8988T (cell line): ENCODE results near the gene MINDY2.
"Not testable (repeated sequence)": the region's sequence is repeated elsewhere in the genome, so short reads cannot be mapped to it uniquely, and the experiment has no call there.

Experiments used
- DNase-seq: peaks from one replicate; pipeline ENCODE4 v3.0.0; 2011

Gene MINDY2

DNA sequence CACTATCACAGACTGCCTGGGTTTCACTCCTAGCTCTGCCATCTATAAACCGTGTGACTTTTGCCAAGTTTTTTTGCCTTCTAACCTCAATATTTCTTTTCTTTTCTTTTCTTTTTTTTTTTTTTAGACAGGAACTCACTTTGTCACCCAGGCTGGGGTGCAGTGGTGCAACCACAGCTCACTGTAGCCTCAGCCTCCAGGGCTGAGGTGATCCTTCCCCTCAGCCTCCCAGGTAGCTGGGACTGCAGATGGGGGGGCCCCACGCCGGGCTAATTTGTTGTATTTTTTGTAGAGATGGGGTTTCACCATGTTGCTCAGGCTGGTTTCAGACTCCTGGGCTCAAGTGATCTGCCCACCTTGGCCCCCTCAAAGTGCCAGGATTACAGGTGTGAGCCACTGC is 18.4 kb upstream of the MINDY2 start:
- DNase-seq, result no peak

- DNase-seq, result no peak
Observed at GRCh38 chr15:58755350-58755749, 15.8 kb upstream of the MINDY2 start.

DNA sequence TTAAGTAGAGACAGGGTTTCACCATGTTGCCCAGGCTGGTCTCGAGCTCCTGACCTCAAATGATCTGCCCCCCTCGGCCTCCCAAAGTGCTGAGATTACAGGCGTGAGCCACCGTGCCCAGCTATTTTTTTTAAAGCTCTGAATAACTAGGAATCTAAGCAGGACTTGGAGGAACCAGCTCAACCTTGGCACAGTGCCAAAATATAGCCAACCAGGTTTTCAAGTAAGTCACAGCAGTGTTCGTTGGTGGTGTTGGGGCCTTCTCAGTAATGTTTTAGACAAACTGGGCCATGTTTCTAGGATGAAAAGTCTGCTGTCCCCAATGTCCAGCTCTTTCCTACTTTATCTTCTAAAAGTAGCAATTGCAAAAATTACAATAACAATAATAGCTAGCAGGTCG is 15.1 kb upstream of the MINDY2 start:
- DNase-seq, result no peak

GRCh38 chr15:58758141-58758540 is 13.0 kb upstream of the MINDY2 start:
- no peak for DNase-seq

- no peak for DNase-seq
Observed at GRCh38 chr15:58760385-58761009, 10.6 kb upstream of the MINDY2 start.

DNA sequence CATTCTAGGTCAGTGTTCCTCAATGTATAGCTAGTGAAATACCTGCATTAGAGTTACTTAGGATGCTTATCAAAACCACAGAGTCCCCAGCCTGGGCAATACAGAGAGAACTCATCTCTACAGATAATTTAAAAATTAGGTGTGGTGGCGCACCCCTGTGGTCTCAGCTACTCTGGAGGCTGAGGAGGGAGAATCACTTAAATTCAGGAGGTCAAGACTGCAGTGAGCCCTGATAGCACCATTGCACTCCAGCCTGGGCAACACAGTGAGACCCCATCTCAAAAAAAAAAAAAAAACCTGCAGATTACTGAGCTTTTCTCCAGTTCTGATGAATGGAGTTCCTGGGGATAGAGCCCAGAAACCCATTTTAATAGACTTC is 10.1 kb upstream of the MINDY2 start:
- no peak for DNase-seq

- DNase-seq, result no peak
Observed at GRCh38 chr15:58762285-58762684, 8.8 kb upstream of the MINDY2 start.

DNA sequence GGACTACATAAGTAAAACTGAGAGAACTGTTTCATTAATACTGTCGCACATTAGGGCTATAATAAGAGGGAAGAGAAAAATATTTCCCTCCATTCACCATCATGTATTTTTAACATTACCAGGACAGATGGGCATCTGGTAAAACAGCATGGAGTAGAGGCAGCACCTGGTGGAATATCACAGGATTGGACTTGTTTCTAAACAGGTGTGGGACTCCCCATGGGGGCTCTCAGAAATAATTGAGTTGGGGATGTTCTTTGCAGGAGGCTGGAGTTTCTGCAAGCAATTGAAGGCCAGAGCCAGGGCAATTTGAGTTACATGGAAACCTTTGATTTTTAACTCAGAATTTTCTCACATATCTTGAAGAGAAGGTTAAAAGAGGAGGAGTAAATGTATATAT is 8.4 kb upstream of the MINDY2 start:
- no peak for DNase-seq

DNA sequence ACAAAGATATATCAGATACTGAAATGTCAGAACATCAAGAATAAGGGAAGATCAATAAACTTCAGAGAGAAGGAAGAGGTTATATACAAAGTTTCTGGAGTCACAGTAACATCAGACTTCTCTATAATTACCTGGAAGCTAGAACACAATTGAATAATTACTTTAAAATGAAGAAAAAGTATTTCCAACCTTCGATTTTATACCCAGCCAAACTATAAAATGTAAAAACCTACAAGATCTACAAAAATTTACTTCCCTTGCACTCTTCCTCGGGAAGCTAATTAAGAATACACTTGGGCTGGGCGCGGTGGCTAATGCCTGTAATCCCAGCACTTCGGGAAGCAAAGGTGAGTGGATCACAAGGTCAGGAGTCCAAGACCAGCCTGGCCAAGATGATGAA is 6.6 kb upstream of the MINDY2 start:
- DNase-seq, result no peak

GRCh38 chr15:58766290-58766689 is 4.8 kb upstream of the MINDY2 start:
- no peak for DNase-seq

GRCh38 chr15:58768601-58769004 is 2.5 kb upstream of the MINDY2 start:
- DNase-seq, result not testable (repeated sequence)

DNA sequence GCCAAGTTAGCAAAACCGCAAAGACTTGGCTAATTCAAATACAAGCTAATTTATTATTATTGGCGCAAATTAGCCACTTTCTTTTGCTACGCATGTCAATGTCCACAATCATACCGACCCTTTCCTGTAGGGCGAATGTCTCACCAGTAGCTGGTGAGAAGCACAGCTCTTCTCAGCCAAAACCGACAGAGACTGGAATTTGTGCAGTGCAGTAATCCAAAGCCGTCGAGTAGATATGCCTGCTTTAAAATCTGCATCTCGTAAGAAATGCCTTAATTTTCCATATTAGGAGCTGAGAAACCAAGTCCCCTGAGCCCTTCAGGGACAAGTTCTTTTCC is 614 bp upstream of the MINDY2 start:
- no peak for DNase-seq

- DNase-seq, result no peak
Observed at GRCh38 chr15:58771621-58772250, 634 bp downstream of the MINDY2 start.

DNA sequence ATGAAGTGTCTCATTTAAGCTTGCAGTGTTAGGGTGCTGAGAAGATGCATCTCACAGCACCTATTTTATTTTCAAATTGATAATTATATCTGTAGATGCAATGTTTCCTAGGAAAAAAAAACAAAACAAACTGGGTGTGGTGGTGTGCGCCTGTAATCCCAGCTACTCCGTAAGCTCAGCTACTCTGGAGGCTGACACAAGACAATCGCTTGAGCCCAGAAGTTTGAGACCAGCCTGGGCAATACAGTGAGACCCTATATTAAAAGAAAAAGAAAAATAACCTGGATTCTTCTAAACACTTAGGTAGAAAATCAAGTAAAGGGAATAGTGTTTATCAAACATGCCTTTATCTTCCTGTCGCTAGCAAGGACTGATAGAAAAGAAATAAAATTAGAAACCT is 1.9 kb downstream of the MINDY2 start:
- no peak for DNase-seq

DNA sequence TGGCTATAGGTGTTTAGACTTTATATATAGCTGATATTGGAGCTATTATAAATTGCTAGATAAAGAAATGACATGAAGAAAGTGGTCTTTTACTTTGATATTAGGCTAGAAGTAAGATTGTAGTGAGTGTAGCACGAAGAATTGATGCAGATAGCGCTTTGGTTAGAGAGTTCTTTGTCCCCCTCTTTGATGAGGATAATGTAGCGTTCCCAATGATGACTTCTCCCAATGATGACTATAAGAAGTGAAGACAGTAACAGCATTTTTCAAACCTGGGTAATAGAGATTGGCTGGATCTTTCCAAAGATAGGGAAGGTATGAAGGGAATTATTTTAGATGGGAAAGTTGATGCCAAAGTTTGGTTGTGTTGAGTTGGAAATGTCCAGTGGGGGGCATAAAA is 4.3 kb downstream of the MINDY2 start:
- DNase-seq, result no peak

DNA sequence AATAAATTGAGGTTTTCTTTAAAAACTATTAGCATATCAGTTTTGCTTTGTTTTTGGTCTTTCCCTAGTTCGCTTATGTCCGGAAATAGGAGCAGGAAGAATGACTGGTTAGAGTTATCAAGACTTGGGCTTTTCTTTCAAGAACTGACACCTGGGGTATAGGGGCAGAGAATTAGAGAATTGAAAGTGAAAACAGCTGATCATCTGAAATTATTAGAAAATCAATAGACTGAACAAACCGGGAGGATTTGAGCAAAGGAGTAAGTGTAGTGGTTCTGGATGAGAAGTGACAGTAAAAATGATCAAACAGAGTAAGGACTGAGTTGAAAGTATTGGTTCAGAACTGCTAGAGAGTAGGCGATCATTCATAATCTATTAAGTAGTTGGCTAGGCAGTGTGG is 6.0 kb downstream of the MINDY2 start:
- no peak for DNase-seq

DNA sequence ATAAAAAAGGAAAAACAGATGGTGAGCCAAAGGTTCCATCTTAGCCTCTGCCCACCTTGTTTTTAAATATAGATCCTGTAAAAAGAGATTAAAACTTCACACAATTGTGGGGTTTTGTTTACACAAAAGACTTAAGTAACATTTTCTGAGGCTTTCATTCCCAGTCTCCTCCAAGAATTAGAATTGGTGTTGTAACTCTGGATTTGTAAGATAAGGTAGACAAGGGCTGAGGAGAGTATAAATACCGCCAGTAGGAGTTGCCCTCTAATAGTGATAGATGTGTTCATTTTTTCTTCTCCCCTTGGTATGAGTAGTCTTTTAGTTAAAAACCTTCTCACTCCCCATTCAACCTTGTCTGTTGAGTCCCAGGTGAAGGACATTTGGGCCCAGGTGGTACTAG is 8.5 kb downstream of the MINDY2 start:
- DNase-seq, result no peak

GRCh38 chr15:58785355-58785754 is 14.3 kb downstream of the MINDY2 start:
- DNase-seq, result no peak

GRCh38 chr15:58788056-58788710 is 17.1 kb downstream of the MINDY2 start:
- DNase-seq, result no peak

DNA sequence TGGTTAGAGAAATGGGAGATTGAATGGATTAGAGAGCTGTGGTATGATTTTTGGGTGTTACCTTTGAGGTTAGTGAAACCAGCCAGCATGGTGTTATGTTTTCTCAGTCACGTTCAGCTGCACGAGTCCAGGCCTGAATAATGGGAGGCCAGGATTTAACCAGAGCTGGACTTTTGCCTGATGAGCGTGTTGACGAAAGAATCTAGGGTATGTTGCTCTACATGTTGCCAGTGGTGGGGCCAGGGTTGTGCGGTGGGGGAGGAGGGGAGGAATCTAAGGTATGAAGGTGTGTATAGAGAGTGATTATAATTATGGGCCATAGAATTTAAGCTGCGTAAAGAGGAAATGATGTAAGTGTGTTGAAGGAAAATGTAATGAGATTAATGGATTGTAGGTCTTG is 22.8 kb downstream of the MINDY2 start:
- DNase-seq, result no peak

- DNase-seq, result no peak
Observed at GRCh38 chr15:58795825-58796224, 24.7 kb downstream of the MINDY2 start.

DNA sequence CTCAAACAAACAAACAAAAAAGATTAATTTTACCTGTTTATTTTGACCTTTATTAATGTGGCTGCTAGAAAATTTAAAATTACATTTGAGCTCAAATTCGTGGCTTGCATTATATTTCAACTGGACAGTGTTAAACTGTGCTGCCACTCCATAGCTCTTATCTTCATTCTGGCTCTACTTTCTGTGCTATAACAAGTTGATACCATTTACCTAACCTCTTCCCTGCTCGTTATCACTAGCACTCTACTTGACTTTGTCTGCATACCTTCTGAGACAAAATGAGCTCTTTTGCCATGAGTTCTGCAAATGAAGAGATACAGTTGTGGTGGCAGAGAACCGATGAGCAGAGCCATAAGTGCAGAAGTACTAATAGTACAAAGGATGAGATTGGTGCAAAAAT is 26.4 kb downstream of the MINDY2 start:
- DNase-seq, result no peak

DNA sequence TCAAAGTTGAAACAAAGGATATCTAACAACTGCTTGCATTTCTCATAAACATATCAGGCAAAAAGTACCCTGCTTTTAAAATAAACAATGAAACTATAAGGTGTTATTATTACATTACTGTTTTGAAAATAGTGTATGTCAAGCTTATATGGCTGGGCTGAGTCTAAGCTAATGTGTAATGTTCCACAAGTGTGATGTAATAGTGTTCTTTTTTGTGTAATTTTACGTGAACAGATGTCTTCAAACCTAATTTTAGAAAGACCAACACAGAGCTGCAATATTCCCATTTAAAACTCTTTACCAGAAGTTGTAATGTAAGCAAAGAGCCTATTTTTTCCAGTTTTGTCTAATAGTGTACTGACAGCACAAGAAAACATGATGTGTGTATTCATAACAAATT is 34.0 kb downstream of the MINDY2 start:
- DNase-seq, result no peak

DNA sequence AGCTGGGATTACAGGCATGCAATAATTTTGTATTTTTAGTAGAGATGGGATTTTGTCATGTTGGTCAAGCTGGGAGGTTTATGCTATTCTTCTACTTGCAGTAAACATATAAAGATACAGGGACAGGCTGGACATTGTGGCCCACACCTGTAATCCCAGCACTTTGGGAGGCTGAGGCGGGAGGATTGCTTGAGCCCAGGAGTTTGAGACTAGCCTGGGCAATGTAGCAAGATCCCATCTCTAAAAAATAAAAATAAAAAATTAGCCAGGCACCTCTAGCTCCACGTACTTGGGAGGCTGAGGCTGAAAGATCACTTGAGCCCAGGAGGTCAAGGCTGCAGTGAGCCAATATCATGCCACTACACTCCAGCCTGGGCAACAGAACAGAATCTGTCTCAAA is 52.2 kb downstream of the MINDY2 start:
- not testable (repeated sequence) for DNase-seq

GRCh38 chr15:58830556-58830955 is 59.5 kb downstream of the MINDY2 start:
- DNase-seq, result no peak
